Liver (tissue), 9 donors: ENCODE measurements around the gene PXMP4. TPM values are rescaled to one million over a fixed set of nuclear protein-coding genes. Genes with fewer than 3 reads are reported as not detected.

Experiments
- DNase-seq: peaks from one replicate; pipeline ENCODE4 v3.0.0-alpha.2; 2017; ENCODE audit warnings: low spot score
- H3K27ac ChIP-seq, 2 donors: one replicate each; pipeline ENCODE4 v1.7.0; 2013; ENCODE audit warnings: inconsistent platforms in 2 of 2, low read length in 2 of 2, control low read depth in 1 of 2, low read depth in 1 of 2, mild to moderate bottlenecking in 1 of 2
- H3K27me3 ChIP-seq, 4 donors: one replicate each; pipeline versions ENCODE4 v1.6.1 to v1.7.0; 2013; ENCODE audit warnings: low read length in 3 of 4, inconsistent platforms in 1 of 4, mild to moderate bottlenecking in 1 of 4, moderate library complexity in 1 of 4; ENCODE audit not compliant: control insufficient read depth in 4 of 4, insufficient read depth in 4 of 4
- H3K36me3 ChIP-seq, 4 donors: one replicate each; pipeline versions ENCODE4 v1.6.1 to v1.7.0; 2013; ENCODE audit warnings: low read length in 3 of 4, mild to moderate bottlenecking in 3 of 4, low read depth in 1 of 4, moderate library complexity in 1 of 4; ENCODE audit not compliant: control insufficient read depth in 4 of 4, insufficient read depth in 3 of 4
- H3K4me1 ChIP-seq, 4 donors: one replicate each; pipeline versions ENCODE4 v1.6.1 to v1.7.0; 2013; ENCODE audit warnings: low read length in 3 of 4, mild to moderate bottlenecking in 3 of 4, moderate library complexity in 1 of 4; ENCODE audit not compliant: control insufficient read depth in 4 of 4, insufficient read depth in 4 of 4
- H3K4me3 ChIP-seq, 3 donors: one replicate each; pipeline versions ENCODE4 v1.6.1 to v1.7.0; 2013; ENCODE audit warnings: low read length in 3 of 3, control low read depth in 1 of 3, low read depth in 1 of 3, mild to moderate bottlenecking in 1 of 3
- H3K9ac ChIP-seq, 2 donors: one replicate each; pipeline ENCODE4 v1.7.0; 2013; ENCODE audit warnings: low read length in 2 of 2, mild to moderate bottlenecking in 2 of 2, moderate library complexity in 2 of 2, control low read depth in 1 of 2, low read depth in 1 of 2
- H3K9me3 ChIP-seq, 4 donors: one replicate each; pipeline versions ENCODE4 v1.6.1 to v1.7.0; 2013; ENCODE audit warnings: low read length in 3 of 4; ENCODE audit not compliant: control insufficient read depth in 4 of 4
- ATF3 ChIP-seq: IDR thresholded peaks from 2 replicates; pipeline ENCODE4 v1.6.1; 2016; ENCODE audit warnings: antibody characterized with exemption
- CTCF ChIP-seq: fragments of 150-350 bp; IDR thresholded peaks from 2 replicates; pipeline ENCODE4 v1.5.1; 2017; ENCODE audit warnings: improper control_type of control experiment, low read depth, low read length; ENCODE audit not compliant: missing input control
- EGR1 ChIP-seq, 2 donors: IDR thresholded peaks; 2 replicates each; pipeline ENCODE4 v1.6.1; 2016 to 2018; ENCODE audit warnings: antibody characterized with exemption in 2 of 2, low read depth in 2 of 2
- FOXA1 ChIP-seq: IDR thresholded peaks from 2 replicates; pipeline ENCODE4 v1.6.1; 2016; ENCODE audit warnings: antibody characterized with exemption
- FOXA2 ChIP-seq: IDR thresholded peaks from 2 replicates; pipeline ENCODE4 v1.6.1; 2016; ENCODE audit warnings: antibody characterized with exemption
- GABPA ChIP-seq, 2 donors: IDR thresholded peaks in 1 of 2; conservative IDR thresholded peaks in 1 of 2; 2 replicates each; pipeline ENCODE4 v1.6.1; 2016; ENCODE audit warnings: antibody characterized with exemption in 2 of 2, mild to moderate bottlenecking in 1 of 2, moderate library complexity in 1 of 2
- HNF4A ChIP-seq, 2 donors: conservative IDR thresholded peaks; 2 replicates each; pipeline ENCODE4 v1.6.1; 2016; ENCODE audit warnings: antibody characterized with exemption in 2 of 2, mild to moderate bottlenecking in 2 of 2
- HNF4G ChIP-seq: IDR thresholded peaks from 2 replicates; pipeline ENCODE4 v1.6.1; 2016; ENCODE audit warnings: antibody characterized with exemption
- JUND ChIP-seq, 2 donors: IDR thresholded peaks; 2 replicates each; pipeline ENCODE4 v1.6.1; 2016; ENCODE audit warnings: antibody characterized with exemption in 2 of 2
- MAX ChIP-seq: IDR thresholded peaks from 2 replicates; pipeline ENCODE4 v1.6.1; 2016; ENCODE audit warnings: antibody characterized with exemption
- NR2F2 ChIP-seq: IDR thresholded peaks from 2 replicates; pipeline ENCODE4 v1.6.1; 2016; ENCODE audit warnings: antibody characterized with exemption
- RAD21 ChIP-seq, 2 donors: IDR thresholded peaks; 2 replicates each; pipeline ENCODE4 v1.6.1; 2016; ENCODE audit warnings: antibody characterized with exemption in 2 of 2, mild to moderate bottlenecking in 2 of 2
- RXRA ChIP-seq, 2 donors: IDR thresholded peaks; 2 replicates each; pipeline ENCODE4 v1.6.1; 2017 to 2018; ENCODE audit warnings: antibody characterized with exemption in 2 of 2, mild to moderate bottlenecking in 1 of 2
- SP1 ChIP-seq: IDR thresholded peaks from 2 replicates; pipeline ENCODE4 v1.6.1; 2018; ENCODE audit warnings: antibody characterized with exemption, mild to moderate bottlenecking
- TAF1 ChIP-seq: conservative IDR thresholded peaks from 2 replicates; pipeline ENCODE4 v1.6.1; 2016; ENCODE audit warnings: antibody characterized with exemption, mild to moderate bottlenecking
- YY1 ChIP-seq: IDR thresholded peaks from 2 replicates; pipeline ENCODE4 v1.6.1; 2016; ENCODE audit warnings: antibody characterized with exemption, mild to moderate bottlenecking
- ZBTB33 ChIP-seq: IDR thresholded peaks from 2 replicates; pipeline ENCODE4 v1.6.1; 2016; ENCODE audit warnings: antibody characterized with exemption
- WGBS: extraction: QIAGEN DNeasy Blood & Tissue Kit; methylation state at CpG from one replicate; pipeline ENCODE4 v1.1.7; 2013; 5-methylcytosine and 5-hydroxymethylcytosine counted together
- polyA plus RNA-seq, 2 donors: library from polyadenylated mRNA; stranded (reverse) in 1 of 2; unstranded in 1 of 2; fragments of 200-250 nt in 1 of 2; fragments of >200 nt in 1 of 2; fragmentation: Nextera tagmentation in 1 of 2; extraction: Ambion mirVana in 1 of 2; gene quantifications; one replicate each; pipeline versions ENCODE4 v1.2.1 to v1.2.3, GENCODE V29; 2013 to 2015
- total RNA-seq, 2 donors: library from RNA; depleted of rRNA; stranded (reverse); fragments of >200 nt; gene quantifications; one replicate each; pipeline ENCODE4 v1.2.3, GENCODE V29; 2014
- donor health status: healthy.
- donor health status: healthy.
- donor health status: healthy.
- donor health status: healthy.
- donor health status: healthy.

The PXMP4 gene
- total and polyA plus RNA-seq, 4 donors = 5.5 to 16.0 (median 9.3) TPM

GRCh38 chr20:33710681-33711445, 9.2 kb downstream of the PXMP4 start (continued):
- TF ChIP-seq ZBTB33 (no peak), YY1 (no peak), TAF1 (no peak)

GRCh38 chr20:33709905-33710541, 10.1 kb downstream of the PXMP4 start:
- no peaks in the 10 kb centered on the region for H3K27me3 ChIP-seq
- WGBS = 89% methylated on average over 16 of the region's 16 CpGs
- no peak for TF ChIP-seq GABPA (IDR thresholded peaks at IDR 0.05 in 1 of 2, conservative IDR thresholded peaks at IDR 0.05 in 1 of 2)
- TF ChIP-seq ZBTB33 = no peak
- H3K4me3 ChIP-seq = no peak overlapping the region
- DNase-seq = no peak
- no peak overlapping the region for H3K27ac ChIP-seq
- no peaks in the 10 kb centered on the region for H3K9me3 ChIP-seq
- H3K36me3 ChIP-seq = peaks cover 4 to 32% (median 13%) of the 10 kb centered on the region in 4 donors
- H3K9ac ChIP-seq = no peak overlapping the region
- H3K4me1 ChIP-seq = no peaks in the 10 kb centered on the region

GRCh38 chr20:33709398-33709797, 10.7 kb downstream of the PXMP4 start:
- DNase-seq = no peak
- no peaks in the 10 kb centered on the region for H3K27me3 ChIP-seq
- no peaks in the 10 kb centered on the region for H3K9me3 ChIP-seq
- 95% methylated on average over 2 of the region's 2 CpGs for WGBS
- no peak overlapping the region for H3K27ac ChIP-seq
- H3K9ac ChIP-seq = no peak overlapping the region
- H3K4me3 ChIP-seq = no peak overlapping the region
- no peaks in the 10 kb centered on the region for H3K4me1 ChIP-seq
- H3K36me3 ChIP-seq = peaks cover 4 to 33% (median 13%) of the 10 kb centered on the region in 4 donors
- no peak for TF ChIP-seq YY1
- no peak for TF ChIP-seq ATF3
- no peak for TF ChIP-seq FOXA1
- no peak for TF ChIP-seq HNF4G
- no peak for TF ChIP-seq EGR1 (IDR thresholded peaks at IDR 0.05; ENCODE audit: low read depth in 2 of 2)
- no peak for TF ChIP-seq MAX
- no peak for TF ChIP-seq JUND (IDR thresholded peaks at IDR 0.05)
- TF ChIP-seq RAD21 (IDR thresholded peaks at IDR 0.05) = no peak
- TF ChIP-seq TAF1 = no peak
- TF ChIP-seq FOXA2 = no peak
- TF ChIP-seq GABPA (IDR thresholded peaks at IDR 0.05 in 1 of 2, conservative IDR thresholded peaks at IDR 0.05 in 1 of 2) = no peak
- TF ChIP-seq SP1 = no peak
- TF ChIP-seq HNF4A (conservative IDR thresholded peaks at IDR 0.05) = no peak
- no peak for TF ChIP-seq NR2F2
- no peak for TF ChIP-seq RXRA (IDR thresholded peaks at IDR 0.05)
- no peak for TF ChIP-seq CTCF
- no peak for TF ChIP-seq ZBTB33
